Caco-2 (cell line): Measurements from ENCODE around the gene C19orf73. TPM values are rescaled to one million over a fixed set of nuclear protein-coding genes. Genes with fewer than 3 reads are reported as not detected.

Source experiments
- BruUV-seq: library from RNA; stranded (reverse); fragments of 400-500 nt; replicated peaks from 2 replicates; lab custom pipeline; 2021; lab: Mats Ljungman, UMichigan
- CTCF ChIA-PET: fragments of 300-600 bp; sonication (Branson Sonifier 250); formaldehyde crosslinking; loops from one replicate; lab custom pipeline; 2022; ENCODE audit warnings: antibody characterized with exemption; lab: Charles Lee
- POLR2A ChIA-PET: fragments of 300-600 bp; sonication (Branson Sonifier 250); formaldehyde crosslinking; loops from one replicate; lab custom pipeline; 2022; ENCODE audit warnings: antibody characterized with exemption; lab: Charles Lee
- DNase-seq, 2 experiments: peaks; one replicate each; pipeline versions ENCODE4 v3.0.0 to v3.0.0-alpha.2; 2020 to 2022
- H3K27me3 ChIP-seq: replicated peaks from 2 replicates; pipeline ENCODE4 v1.6.0; 2011; ENCODE audit warnings: low read length; ENCODE audit not compliant: control insufficient read depth, insufficient read depth
- H3K36me3 ChIP-seq: 2 replicates; pipeline ENCODE4 v1.5.1; 2011; ENCODE audit warnings: low read length; ENCODE audit not compliant: control insufficient read depth, insufficient read depth
- H3K4me1 ChIP-seq: fragments of 250-450 bp; sonication (Bioruptor Pico); 2 replicates; pipeline ENCODE4 v1.5.1; 2020; ENCODE audit warnings: mild to moderate bottlenecking
- H3K4me3 ChIP-seq: 2 replicates; pipeline ENCODE4 v1.5.1; 2011; ENCODE audit warnings: low read depth, mild to moderate bottlenecking, control low read depth, low read length
- H3K9me3 ChIP-seq: fragments of 250-450 bp; sonication (Bioruptor Pico); 2 replicates; pipeline ENCODE4 v1.5.1; 2020; ENCODE audit warnings: mild to moderate bottlenecking, moderate library complexity
- H3K27ac Mint-ChIP-seq: one replicate; pipeline ENCODE4 v1.8.0; 2022; ENCODE audit warnings: mixed read lengths; ENCODE audit not compliant: unreplicated experiment
- H3K27me3 Mint-ChIP-seq: one replicate; pipeline ENCODE4 v1.8.0; 2022; ENCODE audit warnings: mixed read lengths; ENCODE audit not compliant: insufficient read depth, unreplicated experiment
- H3K36me3 Mint-ChIP-seq: one replicate; pipeline ENCODE4 v1.8.0; 2022; ENCODE audit warnings: mild to moderate bottlenecking, mixed read lengths; ENCODE audit not compliant: insufficient read depth, unreplicated experiment
- H3K4me1 Mint-ChIP-seq: one replicate; pipeline ENCODE4 v1.8.0; 2022; ENCODE audit warnings: low read depth, mixed read lengths; ENCODE audit not compliant: unreplicated experiment
- H3K4me3 Mint-ChIP-seq: one replicate; pipeline ENCODE4 v1.8.0; 2022; ENCODE audit warnings: mild to moderate bottlenecking, moderate library complexity, mixed read lengths; ENCODE audit not compliant: unreplicated experiment
- H3K9me3 Mint-ChIP-seq: one replicate; pipeline ENCODE4 v1.8.0; 2022; ENCODE audit warnings: mixed read lengths; ENCODE audit not compliant: unreplicated experiment
- intact Hi-C: fragments of 100-400 bp; cut with micrococcal nuclease; formaldehyde crosslinking; loops from one replicate; pipeline ENCODE4 v1.10.0; 2022; ENCODE audit not compliant: unreplicated experiment
- total RNA-seq: library from RNA; stranded (reverse); gene quantifications from 2 replicates; pipeline ENCODE4 v1.2.3, GENCODE V29; 2022
- TF ChIP-seq, protein P1 (sequence below), 2 experiments: fragments of 200-600 bp in 1 of 2; IDR thresholded peaks; 1 replicate in 1 of 2; 2 replicates in 1 of 2; pipeline versions ENCODE4 v1.5.1 to v1.8.0; 2011 to 2022; ENCODE audit warnings: antibody characterized with exemption in 1 of 2, control low read depth in 1 of 2, inconsistent platforms in 1 of 2, low read depth in 1 of 2, low read length in 1 of 2, mild to moderate bottlenecking in 1 of 2, moderate library complexity in 1 of 2; ENCODE audit not compliant: insufficient read depth in 1 of 2, severe bottlenecking in 1 of 2, unreplicated experiment in 1 of 2

C19orf73 gene
- total RNA-seq, 1 experiment from 2014 or later = 1.7 TPM

DNA sequence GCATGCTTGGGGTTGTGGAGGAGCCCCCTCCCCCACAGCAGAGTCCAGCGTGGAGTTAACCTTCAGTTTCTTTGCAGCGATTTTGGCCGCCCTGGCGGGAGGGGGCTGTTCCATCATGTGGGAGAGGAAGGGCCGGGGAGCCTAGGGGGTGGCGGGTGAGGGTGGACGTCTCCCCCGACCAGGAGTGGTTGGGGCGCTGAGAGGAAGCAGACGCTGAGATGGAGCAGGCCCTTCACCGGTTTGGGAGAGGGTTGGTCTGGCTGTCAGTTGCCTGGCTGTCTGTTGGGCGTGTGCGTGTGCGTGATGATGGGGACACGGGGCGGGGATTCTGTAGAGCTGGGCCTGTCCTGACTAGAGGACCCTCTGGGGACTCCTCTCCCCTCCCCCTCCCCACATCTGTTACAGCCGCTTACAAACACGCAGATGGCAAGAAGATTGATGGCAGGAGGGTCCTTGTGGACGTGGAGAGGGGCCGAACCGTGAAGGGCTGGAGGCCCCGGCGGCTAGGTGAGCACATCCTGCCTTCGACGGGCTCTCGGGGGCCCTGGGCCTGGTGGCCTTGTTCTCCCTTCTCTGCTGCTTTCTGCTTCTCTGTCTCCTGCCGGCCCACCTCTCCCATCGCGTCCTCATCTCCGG, 14.6 kb downstream of the C19orf73 start:
- peaks cover 4% of the 10 kb centered on the region; the same call in 1 of the 2 replicates for H3K36me3 ChIP-seq
- ChIA-PET POLR2A (interaction anchor here (1.0 kb wide), 1 partner anchor 111 kb away, joined by 5 read pairs; the partner anchor contains the start of gene RUVBL2), CTCF (interaction anchor here (1.4 to 2.0 kb wide), 2 partner anchors 10 to 95 kb away, joined by 5 to 6 read pairs; partner anchors contain the start of gene LIN7B)
- Mint-ChIP-seq H3K9me3 (no peaks in the 10 kb centered on the region), H3K4me1 (peaks cover 24% of the 10 kb centered on the region), H3K27me3 (no peaks in the 10 kb centered on the region), H3K4me3 (no peak overlapping the region), H3K27ac (no peak overlapping the region), H3K36me3 (peaks cover 91% of the 10 kb centered on the region)
- H3K9me3 ChIP-seq = no peaks in the 10 kb centered on the region
- no TSS peak for BruUV-seq
- intact Hi-C loops = no loop called here
- no peaks in the 10 kb centered on the region; the same call in 1 of the 2 replicates for H3K4me1 ChIP-seq
- no peak for DNase-seq
- H3K27me3 ChIP-seq = no peaks in the 10 kb centered on the region
- TF ChIP-seq, protein P1, sequence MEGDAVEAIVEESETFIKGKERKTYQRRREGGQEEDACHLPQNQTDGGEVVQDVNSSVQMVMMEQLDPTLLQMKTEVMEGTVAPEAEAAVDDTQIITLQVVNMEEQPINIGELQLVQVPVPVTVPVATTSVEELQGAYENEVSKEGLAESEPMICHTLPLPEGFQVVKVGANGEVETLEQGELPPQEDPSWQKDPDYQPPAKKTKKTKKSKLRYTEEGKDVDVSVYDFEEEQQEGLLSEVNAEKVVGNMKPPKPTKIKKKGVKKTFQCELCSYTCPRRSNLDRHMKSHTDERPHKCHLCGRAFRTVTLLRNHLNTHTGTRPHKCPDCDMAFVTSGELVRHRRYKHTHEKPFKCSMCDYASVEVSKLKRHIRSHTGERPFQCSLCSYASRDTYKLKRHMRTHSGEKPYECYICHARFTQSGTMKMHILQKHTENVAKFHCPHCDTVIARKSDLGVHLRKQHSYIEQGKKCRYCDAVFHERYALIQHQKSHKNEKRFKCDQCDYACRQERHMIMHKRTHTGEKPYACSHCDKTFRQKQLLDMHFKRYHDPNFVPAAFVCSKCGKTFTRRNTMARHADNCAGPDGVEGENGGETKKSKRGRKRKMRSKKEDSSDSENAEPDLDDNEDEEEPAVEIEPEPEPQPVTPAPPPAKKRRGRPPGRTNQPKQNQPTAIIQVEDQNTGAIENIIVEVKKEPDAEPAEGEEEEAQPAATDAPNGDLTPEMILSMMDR (IDR thresholded peaks at IDR 0.05; ENCODE audit: insufficient read depth in 1 of 2, low read depth in 1 of 2, low read length in 1 of 2, severe bottlenecking in 1 of 2, unreplicated experiment in 1 of 2) = no peak
- H3K4me3 ChIP-seq = no peak overlapping the region

DNA sequence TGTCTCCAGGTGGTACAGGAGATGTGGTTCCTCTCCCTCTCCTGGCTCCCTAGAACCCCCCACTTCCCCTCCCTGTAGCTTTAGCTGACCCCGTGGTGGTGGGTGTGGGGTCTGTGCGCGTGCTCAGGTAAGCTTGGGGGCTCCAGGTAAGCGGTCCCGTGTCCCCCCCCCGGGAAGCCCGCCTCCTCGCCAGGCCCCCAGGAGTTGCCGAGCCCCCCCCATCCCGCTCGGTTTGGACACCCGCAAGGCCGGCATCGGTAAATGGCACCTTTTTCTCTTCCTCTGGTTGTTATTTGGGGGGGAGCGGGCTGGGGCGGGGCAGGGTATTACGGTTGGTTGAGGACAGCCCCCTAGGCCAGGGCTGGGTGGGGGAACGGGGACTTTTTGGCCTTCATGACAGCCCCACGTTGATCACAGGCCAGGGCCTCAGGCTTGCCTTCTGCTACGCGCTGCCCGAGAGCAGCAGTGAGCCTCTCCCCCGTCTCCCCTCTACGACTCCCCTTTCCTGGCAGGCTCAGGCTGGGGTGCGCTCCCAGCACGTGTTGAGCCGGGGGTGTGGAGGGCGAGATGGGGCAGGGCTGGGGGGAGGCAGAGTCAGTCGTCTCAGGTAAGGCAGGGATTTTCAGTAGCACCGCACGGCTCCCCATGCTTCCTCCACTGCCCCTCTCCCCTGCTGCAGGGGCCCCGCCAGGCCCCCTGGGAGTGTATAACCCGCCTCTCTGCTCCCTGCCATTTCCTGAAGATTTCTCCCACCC, 15.4 kb downstream of the C19orf73 start:
- H3K36me3 ChIP-seq = peaks cover 7% of the 10 kb centered on the region; the same call in 1 of the 2 replicates
- no TSS peak for BruUV-seq
- intact Hi-C loops = no loop called here
- Mint-ChIP-seq H3K36me3 (peaks cover 91% of the 10 kb centered on the region), H3K9me3 (no peaks in the 10 kb centered on the region), H3K4me3 (no peak overlapping the region), H3K27me3 (no peaks in the 10 kb centered on the region), H3K27ac (no peak overlapping the region), H3K4me1 (peaks cover 24% of the 10 kb centered on the region)
- H3K4me1 ChIP-seq = no peaks in the 10 kb centered on the region; the same call in 1 of the 2 replicates
- no peak overlapping the region for H3K4me3 ChIP-seq
- TF ChIP-seq, protein P1 (IDR thresholded peaks at IDR 0.05; ENCODE audit: insufficient read depth in 1 of 2, low read depth in 1 of 2, low read length in 1 of 2, severe bottlenecking in 1 of 2, unreplicated experiment in 1 of 2) = no peak
- ChIA-PET CTCF (interaction anchor here (1.2 to 2.0 kb wide), 2 partner anchors 10 to 96 kb away, joined by 3 to 6 read pairs; no protein-coding TSS in a partner anchor), POLR2A (no interaction called here)
- no peaks in the 10 kb centered on the region for H3K27me3 ChIP-seq
- no peak for DNase-seq
- H3K9me3 ChIP-seq = no peaks in the 10 kb centered on the region

DNA sequence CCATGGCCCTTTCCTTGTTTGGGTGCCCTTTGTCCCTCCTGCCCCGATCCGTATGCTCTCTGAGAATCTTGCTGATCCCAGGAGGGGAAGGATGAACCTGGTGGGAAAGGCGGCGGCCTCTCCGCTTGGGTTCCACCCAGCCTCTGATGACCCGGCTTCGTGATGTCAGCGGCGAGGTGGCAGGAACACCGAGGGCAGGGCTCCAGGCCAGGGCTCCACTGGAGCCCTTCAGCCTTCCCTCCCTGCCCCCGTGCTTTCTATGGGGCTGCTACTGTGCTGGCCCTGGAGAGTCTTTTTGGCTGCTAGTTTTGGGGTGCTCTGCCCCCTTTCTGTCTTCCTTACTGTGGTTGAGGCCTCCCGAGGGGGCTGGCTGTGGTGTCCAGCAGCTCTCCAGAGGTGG, 16.6 kb downstream of the C19orf73 start:
- H3K4me3 ChIP-seq = no peak overlapping the region
- H3K27me3 ChIP-seq = no peaks in the 10 kb centered on the region
- POLR2A ChIA-PET = interaction anchor here (0.8 kb wide), 1 partner anchor 109 kb away, joined by 8 read pairs; the partner anchor contains the start of genes GYS1 and RUVBL2
- H3K4me1 ChIP-seq = no peaks in the 10 kb centered on the region; the same call in 1 of the 2 replicates
- H3K4me3 Mint-ChIP-seq = no peak overlapping the region
- CTCF ChIA-PET = no interaction called here
- peaks cover 10% of the 10 kb centered on the region for H3K36me3 ChIP-seq
- H3K9me3 ChIP-seq = no peaks in the 10 kb centered on the region
- intact Hi-C loops = no loop called here
- peak overlapping the region; percentile 28 for H3K27ac Mint-ChIP-seq
- no peak for DNase-seq
- TF ChIP-seq, protein P1 (IDR thresholded peaks at IDR 0.05; ENCODE audit: insufficient read depth in 1 of 2, low read depth in 1 of 2, low read length in 1 of 2, severe bottlenecking in 1 of 2, unreplicated experiment in 1 of 2) = no peak
- no peaks in the 10 kb centered on the region for H3K27me3 Mint-ChIP-seq
- peaks cover 24% of the 10 kb centered on the region for H3K4me1 Mint-ChIP-seq
- H3K36me3 Mint-ChIP-seq = peaks cover 91% of the 10 kb centered on the region
- no peaks in the 10 kb centered on the region for H3K9me3 Mint-ChIP-seq
- no TSS peak for BruUV-seq
